ENCODE data around the gene PDHX.

The PDHX gene

DNA sequence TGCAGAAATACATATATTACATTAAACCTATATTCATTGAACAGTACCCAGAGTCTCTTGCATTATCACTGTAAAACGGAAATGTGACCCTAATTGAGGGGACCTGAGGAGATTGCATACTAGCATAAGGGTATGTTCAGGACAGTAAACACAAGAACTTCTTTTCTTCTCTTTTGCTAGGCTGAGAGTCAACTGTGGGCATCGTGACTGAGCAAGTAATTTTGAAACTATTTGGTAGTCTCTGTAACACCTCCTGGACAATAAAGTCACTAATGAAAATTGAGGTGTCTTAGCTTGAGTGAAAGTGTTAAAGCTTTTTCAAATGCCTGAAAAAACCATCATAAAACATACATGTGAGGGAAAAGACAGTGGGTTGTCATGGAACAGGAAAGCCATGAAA lies 90.9 kb downstream of the PDHX start:
- TF ChIP-seq, protein P1, sequence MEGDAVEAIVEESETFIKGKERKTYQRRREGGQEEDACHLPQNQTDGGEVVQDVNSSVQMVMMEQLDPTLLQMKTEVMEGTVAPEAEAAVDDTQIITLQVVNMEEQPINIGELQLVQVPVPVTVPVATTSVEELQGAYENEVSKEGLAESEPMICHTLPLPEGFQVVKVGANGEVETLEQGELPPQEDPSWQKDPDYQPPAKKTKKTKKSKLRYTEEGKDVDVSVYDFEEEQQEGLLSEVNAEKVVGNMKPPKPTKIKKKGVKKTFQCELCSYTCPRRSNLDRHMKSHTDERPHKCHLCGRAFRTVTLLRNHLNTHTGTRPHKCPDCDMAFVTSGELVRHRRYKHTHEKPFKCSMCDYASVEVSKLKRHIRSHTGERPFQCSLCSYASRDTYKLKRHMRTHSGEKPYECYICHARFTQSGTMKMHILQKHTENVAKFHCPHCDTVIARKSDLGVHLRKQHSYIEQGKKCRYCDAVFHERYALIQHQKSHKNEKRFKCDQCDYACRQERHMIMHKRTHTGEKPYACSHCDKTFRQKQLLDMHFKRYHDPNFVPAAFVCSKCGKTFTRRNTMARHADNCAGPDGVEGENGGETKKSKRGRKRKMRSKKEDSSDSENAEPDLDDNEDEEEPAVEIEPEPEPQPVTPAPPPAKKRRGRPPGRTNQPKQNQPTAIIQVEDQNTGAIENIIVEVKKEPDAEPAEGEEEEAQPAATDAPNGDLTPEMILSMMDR (IDR thresholded peaks at IDR 0.05; ENCODE audit: low read depth, low read length), result no peak
- no peak for DNase-seq (ENCODE audit: low read depth in 2 of 2)
- H3K4me3 ChIP-seq (replicated peaks in 1 of 2; ENCODE audit: low read depth in 2 of 2, low read length in 2 of 2), result no peak overlapping the region

- TF ChIP-seq, protein P1 (IDR thresholded peaks at IDR 0.05; ENCODE audit: low read depth, low read length), result no peak
- peak; percentile 65 to 68 for DNase-seq (ENCODE audit: low read depth in 2 of 2)
- H3K4me3 ChIP-seq (replicated peaks in 1 of 2; ENCODE audit: low read depth in 2 of 2, low read length in 2 of 2), result no peak overlapping the region
Measured at GRCh38 chr11:35009191-35009943, 92.9 kb downstream of the PDHX start.

DNA sequence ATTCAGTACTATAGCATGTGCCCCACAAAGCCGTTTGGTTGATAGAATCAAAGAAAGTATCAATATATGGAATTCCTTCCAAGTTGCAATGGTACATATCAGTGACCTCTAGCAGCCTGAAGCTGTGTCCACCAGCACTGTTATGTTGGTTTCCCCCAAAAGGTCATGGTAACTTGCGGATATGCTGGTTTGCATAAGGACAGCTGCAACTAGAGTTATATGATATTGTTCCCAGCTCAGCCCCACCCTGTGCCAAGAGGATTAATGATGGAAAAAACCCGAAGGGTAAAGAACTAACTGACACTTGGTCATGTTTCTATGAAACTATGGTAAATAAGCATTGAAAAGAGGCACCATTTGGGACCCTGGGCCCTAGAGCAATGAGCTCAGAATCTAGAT lies 93.5 kb downstream of the PDHX start:
- TF ChIP-seq, protein P1 (IDR thresholded peaks at IDR 0.05; ENCODE audit: low read depth, low read length), result no peak
- no peak overlapping the region for H3K4me3 ChIP-seq (replicated peaks in 1 of 2; ENCODE audit: low read depth in 2 of 2, low read length in 2 of 2)
- DNase-seq (ENCODE audit: low read depth in 2 of 2), result no peak

- TF ChIP-seq, protein P1 (IDR thresholded peaks at IDR 0.05; ENCODE audit: low read depth, low read length), result no peak
- H3K4me3 ChIP-seq (replicated peaks in 1 of 2; ENCODE audit: low read depth in 2 of 2, low read length in 2 of 2), result no peak overlapping the region
Measured at GRCh38 chr11:35010654-35011053, 94.2 kb downstream of the PDHX start.

GRCh38 chr11:35011389-35011788 lies 95.0 kb downstream of the PDHX start:
- TF ChIP-seq, protein P1 (IDR thresholded peaks at IDR 0.05; ENCODE audit: low read depth, low read length), result no peak
- peak in 1 of 2 donors; percentile 39 for DNase-seq (ENCODE audit: low read depth in 2 of 2)
- no peak overlapping the region for H3K4me3 ChIP-seq (replicated peaks in 1 of 2; ENCODE audit: low read depth in 2 of 2, low read length in 2 of 2)

More at GRCh38 chr11:35010654-35011053, 94.2 kb downstream of the PDHX start:
- DNase-seq (ENCODE audit: low read depth in 2 of 2), result no peak

- DNase-seq (ENCODE audit: low read depth in 2 of 2), result no peak
- TF ChIP-seq, protein P1 (IDR thresholded peaks at IDR 0.05; ENCODE audit: low read depth, low read length), result no peak
- no peak overlapping the region for H3K4me3 ChIP-seq (replicated peaks in 1 of 2; ENCODE audit: low read depth in 2 of 2, low read length in 2 of 2)
Measured at GRCh38 chr11:35011944-35012343, 95.5 kb downstream of the PDHX start.
